C4-2B (cell line): ENCODE data around the gene HES7.

Experiments
- CTCF ChIP-seq: fragments of 450-650 bp; conservative IDR thresholded peaks from 2 replicates; pipeline ENCODE4 v1.5.1; 2017; ENCODE audit warnings: mild to moderate bottlenecking
- ZFX ChIP-seq: fragments of 450-650 bp; IDR thresholded peaks from 2 replicates; pipeline ENCODE4 v1.6.1; 2017

GRCh38 chr17:8158267-8159031 lies 34.5 kb upstream of the HES7 start:
- TF ChIP-seq CTCF (peak; percentile 93), ZFX (no peak)
